ENCODE measurements around the gene LRRC19.

LRRC19 gene, protein sequence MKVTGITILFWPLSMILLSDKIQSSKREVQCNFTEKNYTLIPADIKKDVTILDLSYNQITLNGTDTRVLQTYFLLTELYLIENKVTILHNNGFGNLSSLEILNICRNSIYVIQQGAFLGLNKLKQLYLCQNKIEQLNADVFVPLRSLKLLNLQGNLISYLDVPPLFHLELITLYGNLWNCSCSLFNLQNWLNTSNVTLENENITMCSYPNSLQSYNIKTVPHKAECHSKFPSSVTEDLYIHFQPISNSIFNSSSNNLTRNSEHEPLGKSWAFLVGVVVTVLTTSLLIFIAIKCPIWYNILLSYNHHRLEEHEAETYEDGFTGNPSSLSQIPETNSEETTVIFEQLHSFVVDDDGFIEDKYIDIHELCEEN

DNA sequence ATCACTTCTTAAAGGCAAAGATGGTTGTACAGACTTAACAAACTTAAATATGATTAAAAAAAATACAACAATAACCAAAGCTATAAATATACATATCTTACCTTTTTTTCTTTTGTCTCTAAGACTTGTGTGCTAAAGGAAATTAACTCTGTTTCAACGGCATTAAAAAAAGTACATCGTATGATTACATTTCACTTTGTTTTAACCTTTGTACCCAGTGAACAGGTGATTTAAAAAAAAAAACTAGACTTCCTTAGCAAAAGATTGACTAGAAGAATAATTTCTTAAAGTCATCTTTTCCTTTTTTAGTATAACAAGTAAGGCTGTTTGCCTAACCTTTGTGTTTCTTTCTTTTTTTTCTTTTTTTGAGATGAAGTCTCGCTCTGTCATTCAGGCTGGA, at the start of gene LRRC19:
Gene LRRC19 (minus strand): TSS at position 182 of the 400 bp plus-strand sequence. CDS start 5,978 bp downstream, outside the sequence.
- DNase-seq: no peak

DNA sequence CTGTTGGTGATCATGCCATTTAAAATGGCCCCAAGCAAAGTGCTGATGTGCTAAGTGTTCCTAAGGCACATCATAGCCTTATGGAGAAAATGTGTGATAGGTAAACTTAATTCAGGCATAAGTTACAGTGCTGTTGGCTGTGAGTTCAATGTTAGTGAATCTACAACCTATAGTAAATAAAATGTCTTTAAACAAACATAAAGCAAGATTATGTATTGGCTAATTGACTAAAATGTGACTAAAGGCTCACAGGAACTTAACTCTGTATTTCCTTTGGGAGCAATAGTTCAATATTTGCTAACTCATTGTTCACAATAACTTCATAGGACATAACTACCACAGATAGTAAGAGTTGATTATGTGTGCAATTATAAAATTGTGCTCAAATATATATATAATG, 49.4 kb upstream of the LRRC19 start:
- DNase-seq: no peak

GRCh38 chr9:27054125-27054524, 48.7 kb upstream of the LRRC19 start:
- no peak for DNase-seq

- no peak for DNase-seq
Measured at GRCh38 chr9:27053369-27054022, 48.0 kb upstream of the LRRC19 start.

DNA sequence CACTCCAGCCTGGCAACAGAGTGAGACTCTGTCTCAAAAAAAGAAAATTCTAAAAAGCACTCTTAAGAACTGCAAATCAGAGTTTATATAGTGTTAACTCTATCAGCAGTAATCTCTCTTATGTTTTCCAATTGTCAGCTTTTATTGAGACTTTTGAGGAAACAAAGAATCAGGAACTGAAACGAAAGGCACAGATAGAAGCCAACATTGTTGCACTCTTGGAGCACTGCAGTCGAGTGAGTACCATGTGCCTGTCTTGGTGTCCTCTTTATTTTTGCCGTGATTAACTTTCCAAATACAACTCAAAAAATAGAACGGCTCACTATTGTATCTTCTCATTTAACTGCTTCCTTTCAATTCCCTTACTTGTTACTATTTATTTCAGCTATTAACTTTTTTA, 41.7 kb upstream of the LRRC19 start:
- no peak for DNase-seq

- no peak for DNase-seq
Measured at GRCh38 chr9:27043176-27043575, 37.7 kb upstream of the LRRC19 start.

- DNase-seq: no peak
Measured at GRCh38 chr9:27042476-27042875, 37.0 kb upstream of the LRRC19 start.

GRCh38 chr9:27041746-27042145, 36.3 kb upstream of the LRRC19 start:
- DNase-seq: no peak

- no peak for DNase-seq
Measured at GRCh38 chr9:27037499-27037898, 32.0 kb upstream of the LRRC19 start.

GRCh38 chr9:27033815-27034403, 28.4 kb upstream of the LRRC19 start:
- DNase-seq: peak; percentile 65 to 72

DNA sequence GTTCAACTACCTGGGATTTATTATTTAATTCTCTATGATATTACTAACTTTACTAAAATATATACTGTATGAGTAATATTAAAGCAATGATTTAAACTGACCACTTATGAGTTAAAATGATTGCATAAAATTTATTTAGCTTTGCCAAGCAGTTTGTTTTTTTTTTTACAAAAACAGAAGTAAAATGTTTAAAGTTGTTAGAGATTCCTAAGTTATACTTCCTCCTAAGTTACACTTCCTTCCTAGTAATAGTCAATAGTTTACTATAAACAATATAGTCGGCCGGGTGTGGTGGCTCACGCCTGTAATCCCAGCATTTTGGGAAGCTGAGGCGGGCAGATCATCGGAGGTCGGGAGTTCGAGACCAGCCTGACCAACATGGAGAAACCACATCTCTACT, 23.7 kb upstream of the LRRC19 start:
- DNase-seq: no peak

GRCh38 chr9:27022920-27023319, 17.4 kb upstream of the LRRC19 start:
- DNase-seq: no peak

DNA sequence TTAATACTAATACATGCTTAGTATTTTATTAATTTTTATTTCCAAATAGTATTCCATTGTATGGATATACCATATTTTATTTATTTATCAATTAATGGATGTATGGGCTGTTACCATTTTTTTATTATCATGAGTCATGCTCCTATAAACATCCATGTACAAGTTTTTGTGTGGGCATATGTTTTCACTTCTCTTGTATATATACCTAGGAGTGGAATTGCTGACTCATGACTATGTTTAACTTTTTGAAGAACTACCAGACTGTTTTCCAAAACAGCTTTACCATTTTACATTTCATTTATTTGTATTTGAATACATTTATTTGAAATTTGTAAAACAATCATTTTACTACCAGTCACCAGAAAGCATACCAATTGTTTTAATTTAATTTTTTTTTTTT, 14.1 kb upstream of the LRRC19 start:
- DNase-seq: no peak

DNA sequence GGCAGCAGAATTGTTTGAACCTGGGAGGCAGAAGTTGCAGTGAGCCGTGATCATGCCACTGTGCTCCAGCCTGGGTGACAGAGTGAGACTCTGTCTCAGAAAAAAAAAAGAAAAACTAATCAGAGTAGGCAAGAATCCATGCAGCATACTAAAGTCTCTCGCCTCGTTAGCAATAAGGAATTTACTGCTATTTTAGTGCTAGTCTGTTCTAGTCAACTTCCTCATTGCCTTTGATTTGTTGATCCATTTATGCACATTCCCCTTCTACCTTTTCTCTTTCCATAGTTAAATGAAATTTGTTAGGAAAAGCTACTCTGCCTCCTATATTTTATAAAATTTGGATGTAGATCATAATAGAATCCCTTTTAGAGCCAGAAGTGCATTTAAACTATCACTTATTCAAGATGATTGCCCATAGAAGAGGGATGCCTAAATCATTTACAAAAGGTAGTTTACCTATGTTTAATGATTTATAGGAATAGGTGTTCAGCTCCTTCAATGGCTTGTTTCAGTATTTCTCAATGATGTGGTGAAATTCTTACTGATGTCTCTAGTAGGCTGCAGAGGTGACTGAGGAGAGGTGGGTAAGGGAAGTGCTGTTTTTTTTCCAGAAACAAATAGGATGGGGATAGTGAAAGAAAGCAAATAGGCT, 1.9 kb downstream of the LRRC19 start:
- no peak for DNase-seq

- no peak for DNase-seq
Measured at GRCh38 chr9:26995810-26996209, 9.7 kb downstream of the LRRC19 start.

GRCh38 chr9:26983340-26983739, 22.1 kb downstream of the LRRC19 start:
- DNase-seq: no peak

DNA sequence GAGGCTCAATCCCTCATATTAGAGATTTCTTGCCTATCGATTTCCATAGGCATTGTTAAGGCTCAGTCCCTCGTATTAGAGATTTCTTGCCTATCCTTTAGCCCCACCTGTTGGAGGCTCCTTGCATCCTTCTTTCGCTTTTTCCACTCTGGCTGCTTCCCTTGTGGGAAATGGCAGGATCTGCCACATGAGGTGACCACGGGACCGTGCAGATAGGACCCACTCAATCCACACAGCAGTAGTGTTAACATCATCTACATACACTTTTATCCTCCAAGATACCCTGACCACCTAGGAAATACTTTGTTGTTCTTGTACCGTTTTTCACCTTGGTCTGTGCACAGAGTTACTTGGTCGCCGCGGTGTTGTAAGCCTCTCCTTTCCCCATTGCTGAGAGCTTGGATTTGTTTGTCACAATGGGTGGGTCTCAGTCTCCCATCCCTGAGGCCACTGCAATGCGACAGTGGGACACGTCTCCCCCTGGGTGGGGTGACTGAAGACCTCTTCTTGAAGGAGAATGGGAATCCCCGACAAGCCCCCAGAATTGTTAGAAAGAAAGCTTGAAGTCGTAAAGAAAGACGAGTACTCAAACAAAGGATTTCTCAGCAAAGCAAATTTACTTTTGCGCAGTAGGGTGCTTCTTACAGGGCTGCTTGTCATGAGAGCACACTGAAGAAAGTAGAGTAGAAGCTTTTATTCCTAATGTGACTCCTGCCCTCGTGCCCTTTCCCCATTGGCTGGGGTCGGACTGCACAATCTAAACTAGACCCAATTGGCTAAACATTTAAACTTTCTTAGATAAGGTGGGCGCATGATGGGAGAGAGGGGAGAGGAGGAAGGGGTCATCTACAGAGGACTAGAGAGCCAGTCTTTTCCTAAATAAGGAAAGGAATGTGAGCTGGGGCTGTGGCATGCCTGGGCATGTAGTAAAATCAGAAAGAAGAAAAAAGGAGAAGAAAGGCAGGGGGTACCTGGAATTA, 29.5 kb downstream of the LRRC19 start:
- no peak for DNase-seq

GRCh38 chr9:26974927-26975326, 30.5 kb downstream of the LRRC19 start:
- no peak for DNase-seq

DNA sequence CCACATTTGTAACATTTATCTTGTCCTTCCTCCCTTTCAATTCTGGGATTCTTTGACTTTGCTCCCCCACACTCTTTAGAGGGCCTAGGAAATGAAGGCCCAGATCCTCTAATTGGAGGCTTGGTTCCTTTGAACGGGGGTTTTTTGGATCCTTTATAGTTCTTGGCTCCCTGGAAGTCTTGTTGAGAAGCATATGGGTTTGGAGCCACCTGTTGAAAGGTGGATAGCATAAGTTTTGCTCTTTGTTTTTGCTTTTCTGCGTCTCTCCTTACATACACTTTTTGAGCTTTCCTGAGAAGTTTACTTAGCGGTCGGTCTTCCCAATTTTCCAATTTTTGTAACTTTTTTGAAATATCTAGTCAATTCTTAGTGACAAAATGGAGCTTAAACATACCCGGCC, 31.5 kb downstream of the LRRC19 start:
- no peak for DNase-seq

DNA sequence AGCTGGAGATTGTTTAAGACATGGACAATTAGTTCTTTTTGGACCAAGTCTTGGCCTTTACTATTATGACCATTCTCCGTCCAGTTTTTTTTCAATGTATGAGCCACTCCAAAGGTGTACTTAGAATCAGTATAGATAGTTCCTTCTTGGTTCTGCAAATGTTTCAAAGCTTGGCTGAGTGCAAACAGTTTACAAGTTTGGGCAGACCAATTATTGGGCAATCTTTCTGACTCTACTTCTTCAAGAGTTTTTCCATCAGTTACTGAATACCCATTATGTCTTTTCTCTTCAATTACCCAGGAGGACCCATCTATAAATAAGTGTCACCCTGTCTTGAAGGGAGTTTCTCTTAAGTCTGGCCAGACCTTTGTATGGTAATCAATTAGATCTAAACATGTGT, 33.8 kb downstream of the LRRC19 start:
- DNase-seq: no peak

- DNase-seq: no peak
Measured at GRCh38 chr9:26956860-26957233, 48.6 kb downstream of the LRRC19 start.

Measured in activated CD4-positive, alpha-beta T cell treated with anti-CD3 and anti-CD28 coated beads, Interleukin-2, amount 50 U/mL, for 48 hours (primary cell).